GM23338 (cell line): ENCODE measurements around the gene RALGPS1. TPM values are rescaled to one million over a fixed set of nuclear protein-coding genes. Genes with fewer than 3 reads are reported as not detected.

ENCODE experiments used
- CTCF ChIP-seq, 2 experiments: fragments of 200-600 bp in 1 of 2; sonication (generic) in 1 of 2; conservative IDR thresholded peaks; 2 replicates each; pipeline versions ENCODE4 v1.5.1 to v1.6.1; 2016 to 2017; ENCODE audit warnings: antibody characterized with exemption in 2 of 2, low read depth in 2 of 2, mild to moderate bottlenecking in 2 of 2, moderate library complexity in 1 of 2
- EZH2 ChIP-seq: fragments of 200-600 bp; sonication (generic); IDR thresholded peaks from one replicate; pipeline ENCODE4 v1.8.0; 2017; ENCODE audit warnings: antibody characterized with exemption, mild to moderate bottlenecking, low read depth; ENCODE audit not compliant: unreplicated experiment
- POLR2AphosphoS5 ChIP-seq: IDR thresholded peaks from 2 replicates; pipeline ENCODE4 v1.6.1; 2016; ENCODE audit warnings: antibody characterized with exemption, low read depth
- REST ChIP-seq: IDR thresholded peaks from one replicate; pipeline ENCODE4 v1.6.1; 2018; ENCODE audit warnings: antibody characterized with exemption; ENCODE audit not compliant: unreplicated experiment
- ZNF331 ChIP-seq: fragments of 250-450 bp; sonication (Bioruptor Pico); IDR thresholded peaks from 2 replicates; pipeline ENCODE4 v1.5.0; 2020; ENCODE audit warnings: low read depth, mild to moderate bottlenecking, moderate library complexity
- ZNF462 ChIP-seq: fragments of 250-450 bp; sonication (Bioruptor Pico); IDR thresholded peaks from 2 replicates; pipeline ENCODE4 v1.5.0; 2020; ENCODE audit warnings: mild to moderate bottlenecking, moderate library complexity
- polyA plus RNA-seq: library from polyadenylated mRNA; unstranded; fragments of >200 nt; fragmentation: Nextera tagmentation; extraction: Ambion mirVana; gene quantifications from 2 replicates; pipeline ENCODE4 v1.2.1, GENCODE V29; 2016
- total RNA-seq: library from RNA; depleted of rRNA; stranded (reverse); fragments of >200 nt; shearing (Covaris generic); gene quantifications from 2 replicates; pipeline ENCODE4 v1.2.3, GENCODE V29; 2014

RALGPS1 gene
- total and polyA plus RNA-seq, 2 experiments from 2014 or later, result 18.2 to 57.1 TPM

- TF ChIP-seq ZNF462 (CRISPR knock-in tag) (no peak), EZH2 (no peak), REST (no peak), ZNF331 (CRISPR knock-in tag) (no peak), CTCF (conservative IDR thresholded peaks at IDR 0.05; ENCODE audit: low read depth in 2 of 2) (no peak), POLR2AphosphoS5 (no peak)
Measured at GRCh38 chr9:126939821-126940221, 25.2 kb downstream of the RALGPS1 start (continued).
